HepG2 (cell line): ENCODE results near the gene KRTAP19-5.

Experiments used
- KMT2A ChIP-seq: sonication (generic); formaldehyde crosslinking; IDR thresholded peaks from 2 replicates; pipeline ENCODE4 v1.4.0; 2020; ENCODE audit warnings: missing genetic modification reagents
- REST ChIP-seq, 2 experiments: IDR thresholded peaks; 2 replicates each; pipeline ENCODE4 v1.6.1; 2011 to 2012; ENCODE audit warnings: low read length in 2 of 2, borderline replicate concordance in 1 of 2, low read depth in 1 of 2, mild to moderate bottlenecking in 1 of 2, moderate library complexity in 1 of 2

- no peak for TF ChIP-seq KMT2A (CRISPR knock-in tag)
- no peak for TF ChIP-seq REST (IDR thresholded peaks at IDR 0.05; ENCODE audit: borderline replicate concordance in 1 of 2, low read depth in 1 of 2, low read length in 2 of 2)
Measured at GRCh38 chr21:30487336-30487735, 14.6 kb downstream of the KRTAP19-5 start, which contains the start of gene KRTAP19-2.
